ENCODE results near the gene NQO1.

NQO1 gene

DNA sequence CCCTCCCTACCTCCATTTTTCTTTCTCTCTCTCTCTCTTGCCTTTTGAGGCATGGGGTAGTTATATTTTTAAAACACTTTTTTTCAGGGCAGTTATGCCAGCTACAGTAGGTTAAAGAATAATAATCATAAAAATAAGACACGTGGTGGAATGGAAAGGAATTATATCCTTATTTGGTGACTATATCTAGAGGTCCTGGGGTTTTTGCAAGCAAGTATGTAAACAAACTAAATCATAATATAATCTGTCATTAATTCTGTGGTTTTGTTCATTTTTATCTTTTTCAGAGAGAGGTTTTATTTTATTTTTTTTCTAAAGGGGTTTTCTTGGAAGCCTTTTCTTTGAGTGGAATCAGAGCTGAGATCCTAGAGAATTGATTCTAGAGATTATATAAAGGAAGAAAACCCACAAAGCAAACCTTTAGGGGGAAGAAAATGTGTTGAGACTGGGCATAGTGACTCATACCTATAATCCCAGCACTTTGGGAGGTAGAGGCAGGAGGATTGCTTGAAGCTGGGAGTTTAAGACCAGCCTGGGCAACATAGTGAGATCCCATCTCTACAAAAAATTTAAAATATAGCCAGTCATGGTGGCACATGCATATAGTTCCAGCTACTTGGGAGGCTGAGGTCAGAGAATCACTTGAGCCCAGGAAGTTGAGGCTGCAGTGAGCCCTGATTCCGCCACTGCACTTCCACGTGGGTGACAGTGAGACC, 53.2 kb downstream of the NQO1 start:
- DNase-seq (no peak), ATAC-seq (ENCODE audit: insufficient read depth, low read depth) (no peak)
- H3K79me2 ChIP-seq (ENCODE audit: insufficient read depth, low read length): no peaks in the 10 kb centered on the region
- no peak overlapping the region for H3K4me2 ChIP-seq (ENCODE audit: insufficient read depth, low read length)
- no peaks in the 10 kb centered on the region for H3K9me3 ChIP-seq (ENCODE audit: insufficient read depth, low read length, severe bottlenecking)
- H3K4me1 ChIP-seq (ENCODE audit: insufficient read depth, low read length): no peaks in the 10 kb centered on the region
- H3K4me3 ChIP-seq (ENCODE audit: low read depth in 1 of 2, low read length in 2 of 2): no peak overlapping the region
- no peak overlapping the region for H3K9ac ChIP-seq (ENCODE audit: low read depth, low read length)
- TF ChIP-seq, protein P1, sequence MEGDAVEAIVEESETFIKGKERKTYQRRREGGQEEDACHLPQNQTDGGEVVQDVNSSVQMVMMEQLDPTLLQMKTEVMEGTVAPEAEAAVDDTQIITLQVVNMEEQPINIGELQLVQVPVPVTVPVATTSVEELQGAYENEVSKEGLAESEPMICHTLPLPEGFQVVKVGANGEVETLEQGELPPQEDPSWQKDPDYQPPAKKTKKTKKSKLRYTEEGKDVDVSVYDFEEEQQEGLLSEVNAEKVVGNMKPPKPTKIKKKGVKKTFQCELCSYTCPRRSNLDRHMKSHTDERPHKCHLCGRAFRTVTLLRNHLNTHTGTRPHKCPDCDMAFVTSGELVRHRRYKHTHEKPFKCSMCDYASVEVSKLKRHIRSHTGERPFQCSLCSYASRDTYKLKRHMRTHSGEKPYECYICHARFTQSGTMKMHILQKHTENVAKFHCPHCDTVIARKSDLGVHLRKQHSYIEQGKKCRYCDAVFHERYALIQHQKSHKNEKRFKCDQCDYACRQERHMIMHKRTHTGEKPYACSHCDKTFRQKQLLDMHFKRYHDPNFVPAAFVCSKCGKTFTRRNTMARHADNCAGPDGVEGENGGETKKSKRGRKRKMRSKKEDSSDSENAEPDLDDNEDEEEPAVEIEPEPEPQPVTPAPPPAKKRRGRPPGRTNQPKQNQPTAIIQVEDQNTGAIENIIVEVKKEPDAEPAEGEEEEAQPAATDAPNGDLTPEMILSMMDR (IDR thresholded peaks at IDR 0.05; ENCODE audit: borderline replicate concordance, extremely low read depth, low read length, poor library complexity, severe bottlenecking): no peak
- no peak for TF ChIP-seq EZH2 (IDR thresholded peaks at IDR 0.05; ENCODE audit: borderline replicate concordance, low read depth, low read length, severe bottlenecking)
- no peak overlapping the region for H2AFZ ChIP-seq (ENCODE audit: low read depth, low read length)
- H3K36me3 ChIP-seq (ENCODE audit: insufficient read depth, low read length): peaks cover 55% of the 10 kb centered on the region
- H3K27ac ChIP-seq (ENCODE audit: low read length): no peak overlapping the region
- H3K27me3 ChIP-seq (ENCODE audit: insufficient read depth, low read length, poor library complexity): no peaks in the 10 kb centered on the region
- H4K20me1 ChIP-seq (ENCODE audit: insufficient read depth, low read length): no peaks in the 10 kb centered on the region

- ATAC-seq (ENCODE audit: insufficient read depth, low read depth) (no peak), DNase-seq (no peak)
- Histone ChIP-seq H3K9ac (ENCODE audit: low read depth, low read length) (no peak overlapping the region), H3K4me2 (ENCODE audit: insufficient read depth, low read length) (no peak overlapping the region), H4K20me1 (ENCODE audit: insufficient read depth, low read length) (no peaks in the 10 kb centered on the region), H3K4me3 (ENCODE audit: low read depth in 1 of 2, low read length in 2 of 2) (no peak overlapping the region), H3K79me2 (ENCODE audit: insufficient read depth, low read length) (no peaks in the 10 kb centered on the region), H3K27me3 (ENCODE audit: insufficient read depth, low read length, poor library complexity) (no peaks in the 10 kb centered on the region), H3K4me1 (ENCODE audit: insufficient read depth, low read length) (no peaks in the 10 kb centered on the region), H3K27ac (ENCODE audit: low read length) (no peak overlapping the region), H2AFZ (ENCODE audit: low read depth, low read length) (no peak overlapping the region), H3K36me3 (ENCODE audit: insufficient read depth, low read length) (peaks cover 53% of the 10 kb centered on the region), H3K9me3 (ENCODE audit: insufficient read depth, low read length, severe bottlenecking) (no peaks in the 10 kb centered on the region)
- TF ChIP-seq, protein P1 (IDR thresholded peaks at IDR 0.05; ENCODE audit: borderline replicate concordance, extremely low read depth, low read length, poor library complexity, severe bottlenecking): no peak
- TF ChIP-seq EZH2 (IDR thresholded peaks at IDR 0.05; ENCODE audit: borderline replicate concordance, low read depth, low read length, severe bottlenecking): no peak
These were observed 53.9 kb downstream of the NQO1 start for GRCh38 chr16:69672315-69672997.

DNA sequence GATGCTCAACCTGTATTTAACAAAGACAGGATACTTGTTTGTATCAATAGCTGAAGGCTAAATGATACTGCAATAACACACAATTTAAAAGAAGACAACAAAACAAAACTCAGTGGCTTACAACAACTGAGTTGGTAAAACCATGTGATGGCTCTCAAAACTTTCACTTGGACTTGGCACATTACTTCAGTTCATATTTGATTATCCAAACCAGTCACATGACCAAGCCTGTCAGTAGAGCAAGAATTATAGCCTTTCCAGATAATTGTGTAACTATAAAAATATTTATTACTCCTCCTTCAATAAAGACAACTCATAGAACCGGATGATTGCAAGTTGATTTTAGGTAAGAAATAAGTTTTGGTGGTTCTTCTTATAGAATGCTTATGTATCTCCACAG, 56.8 kb downstream of the NQO1 start:
- H4K20me1 ChIP-seq (ENCODE audit: insufficient read depth, low read length): no peaks in the 10 kb centered on the region
- no peaks in the 10 kb centered on the region for H3K4me1 ChIP-seq (ENCODE audit: insufficient read depth, low read length)
- H3K9me3 ChIP-seq (ENCODE audit: insufficient read depth, low read length, severe bottlenecking): no peaks in the 10 kb centered on the region
- H3K27ac ChIP-seq (ENCODE audit: low read length): no peak overlapping the region
- no peaks in the 10 kb centered on the region for H3K79me2 ChIP-seq (ENCODE audit: insufficient read depth, low read length)
- TF ChIP-seq, protein P1 (IDR thresholded peaks at IDR 0.05; ENCODE audit: borderline replicate concordance, extremely low read depth, low read length, poor library complexity, severe bottlenecking): no peak
- no peak for TF ChIP-seq EZH2 (IDR thresholded peaks at IDR 0.05; ENCODE audit: borderline replicate concordance, low read depth, low read length, severe bottlenecking)
- no peak overlapping the region for H3K4me2 ChIP-seq (ENCODE audit: insufficient read depth, low read length)
- peaks cover 40% of the 10 kb centered on the region for H3K36me3 ChIP-seq (ENCODE audit: insufficient read depth, low read length)
- no peaks in the 10 kb centered on the region for H3K27me3 ChIP-seq (ENCODE audit: insufficient read depth, low read length, poor library complexity)
- H3K9ac ChIP-seq (ENCODE audit: low read depth, low read length): no peak overlapping the region
- H2AFZ ChIP-seq (ENCODE audit: low read depth, low read length): no peak overlapping the region
- ATAC-seq (ENCODE audit: insufficient read depth, low read depth): no peak
- H3K4me3 ChIP-seq (ENCODE audit: low read depth in 1 of 2, low read length in 2 of 2): no peak overlapping the region
- DNase-seq: no peak

Measured in DND-41 (cell line).